ENCODE results near the gene BIN1.

DNA sequence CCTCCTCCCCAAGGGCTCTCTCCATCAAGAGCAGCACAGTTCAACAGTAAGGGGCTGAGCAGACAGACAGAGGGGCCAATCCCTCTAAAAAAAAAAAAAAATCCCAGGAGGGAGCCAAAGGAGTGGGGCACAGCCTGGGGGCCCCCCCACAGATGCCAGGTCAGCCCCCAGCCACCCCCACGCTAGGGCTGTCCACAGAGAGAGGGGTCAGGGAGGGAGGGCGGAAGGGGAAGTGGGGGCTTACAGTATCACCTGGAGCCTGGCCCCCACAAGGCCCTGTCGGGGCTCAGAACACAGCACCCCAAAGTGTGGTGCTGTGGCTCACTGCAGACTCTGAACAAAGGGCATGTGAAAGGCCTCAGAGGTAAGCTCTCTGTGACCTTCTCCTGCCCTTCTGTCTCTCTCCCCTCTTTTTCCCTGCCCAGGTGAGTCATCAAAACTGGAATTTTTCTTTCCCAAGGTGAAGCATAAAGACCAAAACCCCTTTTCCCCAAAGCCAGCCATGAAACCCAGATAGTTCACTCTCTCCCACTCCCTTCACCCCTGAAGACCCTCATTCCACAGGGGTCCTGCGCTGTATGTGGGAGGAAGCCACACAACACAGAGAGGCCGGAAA, 13.9 kb downstream of the BIN1 start:
- TF ChIP-seq POLR2AphosphoS5 (IDR thresholded peaks at IDR 0.05) (no peak), POLR2A (IDR thresholded peaks at IDR 0.05) (no peak), EP300 (IDR thresholded peaks at IDR 0.05) (no peak)
- TF ChIP-seq, protein P1, sequence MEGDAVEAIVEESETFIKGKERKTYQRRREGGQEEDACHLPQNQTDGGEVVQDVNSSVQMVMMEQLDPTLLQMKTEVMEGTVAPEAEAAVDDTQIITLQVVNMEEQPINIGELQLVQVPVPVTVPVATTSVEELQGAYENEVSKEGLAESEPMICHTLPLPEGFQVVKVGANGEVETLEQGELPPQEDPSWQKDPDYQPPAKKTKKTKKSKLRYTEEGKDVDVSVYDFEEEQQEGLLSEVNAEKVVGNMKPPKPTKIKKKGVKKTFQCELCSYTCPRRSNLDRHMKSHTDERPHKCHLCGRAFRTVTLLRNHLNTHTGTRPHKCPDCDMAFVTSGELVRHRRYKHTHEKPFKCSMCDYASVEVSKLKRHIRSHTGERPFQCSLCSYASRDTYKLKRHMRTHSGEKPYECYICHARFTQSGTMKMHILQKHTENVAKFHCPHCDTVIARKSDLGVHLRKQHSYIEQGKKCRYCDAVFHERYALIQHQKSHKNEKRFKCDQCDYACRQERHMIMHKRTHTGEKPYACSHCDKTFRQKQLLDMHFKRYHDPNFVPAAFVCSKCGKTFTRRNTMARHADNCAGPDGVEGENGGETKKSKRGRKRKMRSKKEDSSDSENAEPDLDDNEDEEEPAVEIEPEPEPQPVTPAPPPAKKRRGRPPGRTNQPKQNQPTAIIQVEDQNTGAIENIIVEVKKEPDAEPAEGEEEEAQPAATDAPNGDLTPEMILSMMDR (IDR thresholded peaks at IDR 0.05): no peak
